Spleen (tissue), 7 donors: ENCODE measurements around the gene KIFBP.
A peak's percentile ranks its signal among the peaks of the same experiment; 100 is the strongest.

Experiments used
- POLR2A ChIP-seq, 3 donors: fragments of 450-650 bp; IDR thresholded peaks; one replicate each; pipeline ENCODE4 v1.5.1; 2017; ENCODE audit warnings: antibody characterized with exemption in 3 of 3, mild to moderate bottlenecking in 1 of 3
- POLR2AphosphoS5 ChIP-seq, 3 donors: sonication (generic); formaldehyde crosslinking; IDR thresholded peaks; one replicate each; pipeline ENCODE4 v1.5.1; 2017; ENCODE audit warnings: antibody characterized with exemption in 3 of 3
- TF ChIP-seq, protein P1 (sequence below), 11 experiments: fragments of 200-600 bp in 7 of 11; fragments of 450-650 bp in 4 of 11; sonication (generic) in 4 of 11; IDR thresholded peaks in 8 of 11; conservative IDR thresholded peaks in 3 of 11; 1 replicate in 7 of 11; 2 replicates in 4 of 11; pipeline versions ENCODE4 v1.4.0 to v1.8.0; 2016 to 2021; ENCODE audit warnings: antibody characterized with exemption in 11 of 11, inconsistent platforms in 4 of 11, mild to moderate bottlenecking in 1 of 11
- donor health status: DM: no; HTN: no; CAD: no; lungs with moderate emphysema.
- donor health status: DM: no; HTN: no; CAD: no.
- donor health status: DM: no; HTN: no; CAD: no.

DNA sequence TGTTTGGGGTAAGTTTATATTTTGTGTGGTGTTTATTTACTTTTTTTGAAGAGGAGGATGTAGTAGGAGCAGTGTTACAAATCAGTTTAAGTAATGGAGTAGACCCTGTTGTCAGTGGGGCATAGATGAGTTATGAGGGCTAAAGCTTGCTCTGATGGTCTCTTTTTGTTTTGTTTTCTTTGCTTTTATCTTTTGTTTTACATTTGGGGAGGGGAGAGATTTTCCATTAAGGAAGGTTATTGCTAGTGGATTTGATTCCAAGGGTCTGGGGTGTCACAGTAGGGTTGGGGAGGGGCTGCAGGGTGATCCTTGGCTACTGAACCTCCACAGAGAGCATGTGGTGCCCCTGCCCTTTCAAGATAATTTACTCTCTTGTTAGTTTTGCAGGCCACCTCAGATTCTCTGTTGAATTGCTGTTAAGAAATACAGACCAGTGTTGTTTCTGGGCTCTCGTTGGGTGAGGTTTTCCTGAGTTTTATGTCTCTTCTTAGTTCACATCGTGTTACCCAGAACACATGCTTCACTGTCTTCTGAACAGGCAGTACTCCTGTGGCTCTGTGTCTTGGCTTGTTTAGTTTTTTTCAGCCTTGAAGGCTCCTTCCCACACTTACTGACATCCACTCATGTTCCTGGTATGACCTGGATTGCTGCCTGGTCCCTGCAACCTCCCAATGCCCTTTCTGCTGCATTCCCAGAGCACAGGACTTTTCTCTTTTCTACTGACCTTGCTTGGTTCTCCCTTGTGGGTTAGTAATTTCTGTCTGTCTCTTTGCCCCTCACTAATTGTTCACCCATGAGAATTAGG, 4.2 kb downstream of the KIFBP start:
- TF ChIP-seq POLR2A (IDR thresholded peaks at IDR 0.05) (no peak), POLR2AphosphoS5 (IDR thresholded peaks at IDR 0.05) (peak in 1 of 3 donors; percentile 42)
- TF ChIP-seq, protein P1, sequence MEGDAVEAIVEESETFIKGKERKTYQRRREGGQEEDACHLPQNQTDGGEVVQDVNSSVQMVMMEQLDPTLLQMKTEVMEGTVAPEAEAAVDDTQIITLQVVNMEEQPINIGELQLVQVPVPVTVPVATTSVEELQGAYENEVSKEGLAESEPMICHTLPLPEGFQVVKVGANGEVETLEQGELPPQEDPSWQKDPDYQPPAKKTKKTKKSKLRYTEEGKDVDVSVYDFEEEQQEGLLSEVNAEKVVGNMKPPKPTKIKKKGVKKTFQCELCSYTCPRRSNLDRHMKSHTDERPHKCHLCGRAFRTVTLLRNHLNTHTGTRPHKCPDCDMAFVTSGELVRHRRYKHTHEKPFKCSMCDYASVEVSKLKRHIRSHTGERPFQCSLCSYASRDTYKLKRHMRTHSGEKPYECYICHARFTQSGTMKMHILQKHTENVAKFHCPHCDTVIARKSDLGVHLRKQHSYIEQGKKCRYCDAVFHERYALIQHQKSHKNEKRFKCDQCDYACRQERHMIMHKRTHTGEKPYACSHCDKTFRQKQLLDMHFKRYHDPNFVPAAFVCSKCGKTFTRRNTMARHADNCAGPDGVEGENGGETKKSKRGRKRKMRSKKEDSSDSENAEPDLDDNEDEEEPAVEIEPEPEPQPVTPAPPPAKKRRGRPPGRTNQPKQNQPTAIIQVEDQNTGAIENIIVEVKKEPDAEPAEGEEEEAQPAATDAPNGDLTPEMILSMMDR (IDR thresholded peaks at IDR 0.05 in 8 of 11, conservative IDR thresholded peaks at IDR 0.05 in 3 of 11), result no peak
